GM21737 (cell line): ENCODE results near the gene TTC16.
"Not testable (repeated sequence)": the region's sequence is repeated elsewhere in the genome, so short reads cannot be mapped to it uniquely, and the experiment has no call there.

Experiments used
- ATAC-seq: cut with Tn5 transposase; IDR thresholded peaks from one replicate; pipeline ENCODE4 v1.9.1; 2021; ENCODE audit warnings: mild to moderate bottlenecking, moderate library complexity; ENCODE audit not compliant: unreplicated experiment

The TTC16 gene

GRCh38 chr9:127739614-127740330 lies 23.9 kb downstream of the TTC16 start:
- ATAC-seq: no peak

- no peak for ATAC-seq
Measured at GRCh38 chr9:127741831-127742434, 26.1 kb downstream of the TTC16 start.

- ATAC-seq: no peak
Measured at GRCh38 chr9:127742435-127743088, 26.7 kb downstream of the TTC16 start.

GRCh38 chr9:127744398-127745110 lies 28.7 kb downstream of the TTC16 start:
- ATAC-seq: no peak

- ATAC-seq: no peak
Measured at GRCh38 chr9:127746959-127747569, 31.2 kb downstream of the TTC16 start.

GRCh38 chr9:127749090-127749787 lies 33.4 kb downstream of the TTC16 start:
- no peak for ATAC-seq

- ATAC-seq: no peak
Measured at GRCh38 chr9:127751269-127752054, 35.6 kb downstream of the TTC16 start.

- no peak for ATAC-seq
Measured at GRCh38 chr9:127753148-127753547, 37.3 kb downstream of the TTC16 start.

- no peak for ATAC-seq
Measured at GRCh38 chr9:127753622-127754021, 37.7 kb downstream of the TTC16 start.

- no peak for ATAC-seq
Measured at GRCh38 chr9:127754099-127755060, 38.5 kb downstream of the TTC16 start.

- ATAC-seq: no peak
Measured at GRCh38 chr9:127755061-127756060, 39.5 kb downstream of the TTC16 start.

GRCh38 chr9:127756233-127756632 lies 40.4 kb downstream of the TTC16 start:
- ATAC-seq: no peak

- ATAC-seq: not testable (repeated sequence)
Measured at GRCh38 chr9:127756776-127757175, 40.9 kb downstream of the TTC16 start.

- no peak for ATAC-seq
Measured at GRCh38 chr9:127758843-127759242, 43.0 kb downstream of the TTC16 start.

- ATAC-seq: no peak
Measured at GRCh38 chr9:127761061-127761460, 45.2 kb downstream of the TTC16 start.

GRCh38 chr9:127761491-127761956 lies 45.6 kb downstream of the TTC16 start:
- ATAC-seq: no peak

- ATAC-seq: no peak
Measured at GRCh38 chr9:127762111-127762676, 46.3 kb downstream of the TTC16 start.
